ENCODE data around the gene CCDC39.

CCDC39 gene

GRCh38 chr3:180680097-180680430 lies 775 bp upstream of the CCDC39 start:
- Histone ChIP-seq H2BK120ac (ENCODE audit: insufficient read depth, low read length, poor library complexity) (no peak overlapping the region), H3K23ac (ENCODE audit: low read length) (no peak overlapping the region), H3K9ac (ENCODE audit: low read length) (no peak overlapping the region), H3K4ac (ENCODE audit: low read depth, low read length) (no peak overlapping the region), H3K36me3 (ENCODE audit: control insufficient read depth in 1 of 2, insufficient read depth in 2 of 2, low read length in 2 of 2) (no peaks in the 10 kb centered on the region), H3K27me3 (ENCODE audit: insufficient read depth, low read length) (no peaks in the 10 kb centered on the region), H4K8ac (ENCODE audit: low read depth, low read length) (peak overlapping the region; percentile 83), H4K91ac (ENCODE audit: low read depth, low read length) (peak overlapping the region; percentile 35), H3K4me3 (ENCODE audit: low read depth, low read length) (peak overlapping the region; percentile 79), H3K4me1 (ENCODE audit: control insufficient read depth in 1 of 2, insufficient read depth in 2 of 2, low read length in 2 of 2) (no peaks in the 10 kb centered on the region), H2BK12ac (ENCODE audit: low read length) (no peak overlapping the region), H3K4me2 (ENCODE audit: low read length) (peak overlapping the region; percentile 89), H3K79me1 (ENCODE audit: low read length) (no peaks in the 10 kb centered on the region), H3K27ac (ENCODE audit: low read depth, low read length) (no peak overlapping the region), H3K14ac (ENCODE audit: low read length) (peak overlapping the region; percentile 34), H2AFZ (ENCODE audit: insufficient read depth, low read length, poor library complexity) (peak overlapping the region; percentile 100), H4K12ac (ENCODE audit: low read depth, low read length) (no peak overlapping the region), H2BK5ac (ENCODE audit: low read depth, low read length, poor library complexity) (no peak overlapping the region), H2AK5ac (ENCODE audit: low read length) (no peak overlapping the region), H3K79me2 (ENCODE audit: control insufficient read depth, insufficient read depth, low read length, poor library complexity) (no peaks in the 10 kb centered on the region), H3K18ac (ENCODE audit: low read length) (no peak overlapping the region), H3K9me3 (ENCODE audit: insufficient read depth, low read depth, low read length) (no peaks in the 10 kb centered on the region)
- DNase-seq = no peak
- WGBS (ENCODE audit: extremely low coverage, insufficient coverage, insufficient read length) = no CpG with 5 or more reads among the region's 7 CpGs

GRCh38 chr3:180678231-180678630 lies 1.1 kb downstream of the CCDC39 start:
- Histone ChIP-seq H2BK120ac (ENCODE audit: insufficient read depth, low read length, poor library complexity) (no peak overlapping the region), H3K4me2 (ENCODE audit: low read length) (no peak overlapping the region), H4K8ac (ENCODE audit: low read depth, low read length) (no peak overlapping the region), H3K4me3 (ENCODE audit: low read depth, low read length) (no peak overlapping the region), H4K91ac (ENCODE audit: low read depth, low read length) (no peak overlapping the region), H3K18ac (ENCODE audit: low read length) (no peak overlapping the region), H3K4me1 (ENCODE audit: control insufficient read depth in 1 of 2, insufficient read depth in 2 of 2, low read length in 2 of 2) (no peaks in the 10 kb centered on the region), H3K23ac (ENCODE audit: low read length) (no peak overlapping the region), H3K14ac (ENCODE audit: low read length) (no peak overlapping the region), H3K36me3 (ENCODE audit: control insufficient read depth in 1 of 2, insufficient read depth in 2 of 2, low read length in 2 of 2) (no peaks in the 10 kb centered on the region), H2BK5ac (ENCODE audit: low read depth, low read length, poor library complexity) (no peak overlapping the region), H2AFZ (ENCODE audit: insufficient read depth, low read length, poor library complexity) (no peak overlapping the region), H3K27ac (ENCODE audit: low read depth, low read length) (no peak overlapping the region), H3K27me3 (ENCODE audit: insufficient read depth, low read length) (no peaks in the 10 kb centered on the region), H4K12ac (ENCODE audit: low read depth, low read length) (no peak overlapping the region), H3K79me1 (ENCODE audit: low read length) (no peaks in the 10 kb centered on the region), H2BK12ac (ENCODE audit: low read length) (no peak overlapping the region), H2AK5ac (ENCODE audit: low read length) (no peak overlapping the region), H3K79me2 (ENCODE audit: control insufficient read depth, insufficient read depth, low read length, poor library complexity) (no peaks in the 10 kb centered on the region), H3K9me3 (ENCODE audit: insufficient read depth, low read depth, low read length) (no peaks in the 10 kb centered on the region), H3K9ac (ENCODE audit: low read length) (no peak overlapping the region), H3K4ac (ENCODE audit: low read depth, low read length) (no peak overlapping the region)
- WGBS (ENCODE audit: extremely low coverage, insufficient coverage, insufficient read length) = no CpG with 5 or more reads among the region's 8 CpGs
- no peak for DNase-seq

DNA sequence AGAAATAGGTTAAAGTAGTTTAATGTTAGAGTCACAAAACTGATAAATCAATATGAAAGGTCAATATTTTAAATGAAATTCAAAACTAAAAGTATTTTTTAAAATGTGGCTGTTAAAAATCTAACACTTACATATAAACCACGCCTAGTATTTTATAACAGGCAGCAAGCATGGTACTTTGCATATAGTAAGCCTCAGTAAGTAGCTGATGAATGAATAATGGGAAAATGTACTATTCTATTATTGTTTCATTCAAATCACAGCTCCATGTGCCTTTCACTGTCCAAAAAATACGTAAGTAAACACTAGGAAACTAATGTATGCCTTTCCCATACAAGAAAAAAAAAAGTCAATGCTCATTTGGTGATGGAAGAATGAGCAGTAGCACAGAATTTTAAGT lies 17.8 kb downstream of the CCDC39 start:
- no peak overlapping the region for H3K23ac ChIP-seq (ENCODE audit: low read length)
- DNase-seq = no peak
- no peak overlapping the region for H3K4ac ChIP-seq (ENCODE audit: low read depth, low read length)
- no peaks in the 10 kb centered on the region for H3K36me3 ChIP-seq (ENCODE audit: control insufficient read depth in 1 of 2, insufficient read depth in 2 of 2, low read length in 2 of 2)
- H4K8ac ChIP-seq (ENCODE audit: low read depth, low read length) = no peak overlapping the region
- H2AFZ ChIP-seq (ENCODE audit: insufficient read depth, low read length, poor library complexity) = no peak overlapping the region
- no peak overlapping the region for H3K14ac ChIP-seq (ENCODE audit: low read length)
- no peak overlapping the region for H4K12ac ChIP-seq (ENCODE audit: low read depth, low read length)
- no peak overlapping the region for H3K27ac ChIP-seq (ENCODE audit: low read depth, low read length)
- H3K9me3 ChIP-seq (ENCODE audit: insufficient read depth, low read depth, low read length) = no peaks in the 10 kb centered on the region
- H2AK5ac ChIP-seq (ENCODE audit: low read length) = no peak overlapping the region
- H3K4me2 ChIP-seq (ENCODE audit: low read length) = no peak overlapping the region
- no peaks in the 10 kb centered on the region for H3K79me2 ChIP-seq (ENCODE audit: control insufficient read depth, insufficient read depth, low read length, poor library complexity)
- WGBS (ENCODE audit: extremely low coverage, insufficient coverage, insufficient read length) = no CpG with 5 or more reads among the region's 2 CpGs
- no peaks in the 10 kb centered on the region for H3K4me1 ChIP-seq (ENCODE audit: control insufficient read depth in 1 of 2, insufficient read depth in 2 of 2, low read length in 2 of 2)
- no peak overlapping the region for H2BK5ac ChIP-seq (ENCODE audit: low read depth, low read length, poor library complexity)
- H4K91ac ChIP-seq (ENCODE audit: low read depth, low read length) = no peak overlapping the region
- H3K79me1 ChIP-seq (ENCODE audit: low read length) = no peaks in the 10 kb centered on the region
- H2BK120ac ChIP-seq (ENCODE audit: insufficient read depth, low read length, poor library complexity) = no peak overlapping the region
- H2BK12ac ChIP-seq (ENCODE audit: low read length) = no peak overlapping the region
- no peak overlapping the region for H3K9ac ChIP-seq (ENCODE audit: low read length)
- no peak overlapping the region for H3K4me3 ChIP-seq (ENCODE audit: low read depth, low read length)
- H3K27me3 ChIP-seq (ENCODE audit: insufficient read depth, low read length) = no peaks in the 10 kb centered on the region
- H3K18ac ChIP-seq (ENCODE audit: low read length) = no peak overlapping the region

DNA sequence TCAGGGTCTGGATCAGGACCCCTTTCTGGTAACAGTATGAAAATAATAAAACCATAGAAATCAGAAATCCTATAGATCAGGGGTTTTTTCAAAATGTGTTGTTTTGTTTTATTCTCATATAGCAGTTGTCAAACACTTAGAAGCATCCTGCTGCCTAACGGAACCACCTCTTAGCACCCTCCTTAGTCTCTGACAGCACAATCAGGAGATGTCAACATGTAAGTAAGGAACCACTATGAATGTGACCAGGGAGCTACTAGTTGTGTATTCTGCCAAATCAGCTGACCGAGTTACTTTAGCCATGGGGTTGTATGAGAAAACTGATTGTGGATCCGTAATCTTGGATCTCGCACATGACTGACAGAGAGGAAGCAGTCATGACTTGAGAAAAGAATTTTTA lies 22.2 kb downstream of the CCDC39 start:
- Histone ChIP-seq H3K27ac (ENCODE audit: low read depth, low read length) (no peak overlapping the region), H3K4me3 (ENCODE audit: low read depth, low read length) (no peak overlapping the region), H4K12ac (ENCODE audit: low read depth, low read length) (no peak overlapping the region), H3K4ac (ENCODE audit: low read depth, low read length) (no peak overlapping the region), H2AK5ac (ENCODE audit: low read length) (no peak overlapping the region), H3K36me3 (ENCODE audit: control insufficient read depth in 1 of 2, insufficient read depth in 2 of 2, low read length in 2 of 2) (no peaks in the 10 kb centered on the region), H3K9me3 (ENCODE audit: insufficient read depth, low read depth, low read length) (no peaks in the 10 kb centered on the region), H3K18ac (ENCODE audit: low read length) (no peak overlapping the region), H3K9ac (ENCODE audit: low read length) (no peak overlapping the region), H3K14ac (ENCODE audit: low read length) (no peak overlapping the region), H3K4me2 (ENCODE audit: low read length) (no peak overlapping the region), H2AFZ (ENCODE audit: insufficient read depth, low read length, poor library complexity) (no peak overlapping the region), H2BK5ac (ENCODE audit: low read depth, low read length, poor library complexity) (no peak overlapping the region), H3K23ac (ENCODE audit: low read length) (no peak overlapping the region), H4K91ac (ENCODE audit: low read depth, low read length) (no peak overlapping the region), H2BK12ac (ENCODE audit: low read length) (no peak overlapping the region), H3K79me2 (ENCODE audit: control insufficient read depth, insufficient read depth, low read length, poor library complexity) (no peaks in the 10 kb centered on the region), H4K8ac (ENCODE audit: low read depth, low read length) (no peak overlapping the region), H3K79me1 (ENCODE audit: low read length) (no peaks in the 10 kb centered on the region), H3K27me3 (ENCODE audit: insufficient read depth, low read length) (no peaks in the 10 kb centered on the region), H3K4me1 (ENCODE audit: control insufficient read depth in 1 of 2, insufficient read depth in 2 of 2, low read length in 2 of 2) (no peaks in the 10 kb centered on the region), H2BK120ac (ENCODE audit: insufficient read depth, low read length, poor library complexity) (no peak overlapping the region)
- DNase-seq = no peak
- WGBS (ENCODE audit: extremely low coverage, insufficient coverage, insufficient read length) = no CpG with 5 or more reads among the region's 4 CpGs

Data from trophoblast cell (in vitro differentiated cells and primary cell).